Measurements from ENCODE around the gene CD300LD.

CD300LD gene

DNA sequence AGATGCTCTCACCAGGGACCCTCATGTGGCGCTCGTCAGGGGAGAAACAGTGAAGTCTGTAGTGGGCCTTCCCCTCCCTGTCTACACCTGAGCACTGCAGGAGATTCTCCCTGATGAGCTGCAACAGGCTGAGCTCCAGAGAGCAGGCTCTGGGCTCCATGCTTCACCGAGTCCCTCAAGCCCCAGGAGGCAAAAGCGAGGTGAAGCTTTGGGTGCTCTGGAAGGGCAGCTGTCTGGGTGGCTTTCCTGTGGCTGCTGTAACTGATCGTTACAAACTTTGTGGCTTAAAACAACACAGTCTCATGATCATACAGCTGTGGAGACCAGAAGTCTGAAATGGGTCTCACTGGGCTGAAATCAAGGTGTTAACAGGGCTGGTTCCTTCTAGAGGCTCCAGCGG is 12.1 kb upstream of the CD300LD start:
- Histone ChIP-seq H3K4me2 (ENCODE audit: low read length) (no peak overlapping the region), H3K79me2 (no peaks in the 10 kb centered on the region), H3K4me3 (ENCODE audit: low read depth, low read length) (no peak overlapping the region), H3K27me3 (ENCODE audit: control insufficient read depth, insufficient read depth, low read length) (no peaks in the 10 kb centered on the region), H3K9me3 (ENCODE audit: control insufficient read depth, low read length) (no peaks in the 10 kb centered on the region), H3K4me1 (no peaks in the 10 kb centered on the region), H3K9ac (no peak overlapping the region), H3K36me3 (ENCODE audit: control insufficient read depth, insufficient read depth, low read length) (no peaks in the 10 kb centered on the region), H2AFZ (no peak overlapping the region), H3K27ac (no peak overlapping the region)
- TF ChIP-seq, protein P1, sequence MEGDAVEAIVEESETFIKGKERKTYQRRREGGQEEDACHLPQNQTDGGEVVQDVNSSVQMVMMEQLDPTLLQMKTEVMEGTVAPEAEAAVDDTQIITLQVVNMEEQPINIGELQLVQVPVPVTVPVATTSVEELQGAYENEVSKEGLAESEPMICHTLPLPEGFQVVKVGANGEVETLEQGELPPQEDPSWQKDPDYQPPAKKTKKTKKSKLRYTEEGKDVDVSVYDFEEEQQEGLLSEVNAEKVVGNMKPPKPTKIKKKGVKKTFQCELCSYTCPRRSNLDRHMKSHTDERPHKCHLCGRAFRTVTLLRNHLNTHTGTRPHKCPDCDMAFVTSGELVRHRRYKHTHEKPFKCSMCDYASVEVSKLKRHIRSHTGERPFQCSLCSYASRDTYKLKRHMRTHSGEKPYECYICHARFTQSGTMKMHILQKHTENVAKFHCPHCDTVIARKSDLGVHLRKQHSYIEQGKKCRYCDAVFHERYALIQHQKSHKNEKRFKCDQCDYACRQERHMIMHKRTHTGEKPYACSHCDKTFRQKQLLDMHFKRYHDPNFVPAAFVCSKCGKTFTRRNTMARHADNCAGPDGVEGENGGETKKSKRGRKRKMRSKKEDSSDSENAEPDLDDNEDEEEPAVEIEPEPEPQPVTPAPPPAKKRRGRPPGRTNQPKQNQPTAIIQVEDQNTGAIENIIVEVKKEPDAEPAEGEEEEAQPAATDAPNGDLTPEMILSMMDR (IDR thresholded peaks at IDR 0.05), result no peak

DNA sequence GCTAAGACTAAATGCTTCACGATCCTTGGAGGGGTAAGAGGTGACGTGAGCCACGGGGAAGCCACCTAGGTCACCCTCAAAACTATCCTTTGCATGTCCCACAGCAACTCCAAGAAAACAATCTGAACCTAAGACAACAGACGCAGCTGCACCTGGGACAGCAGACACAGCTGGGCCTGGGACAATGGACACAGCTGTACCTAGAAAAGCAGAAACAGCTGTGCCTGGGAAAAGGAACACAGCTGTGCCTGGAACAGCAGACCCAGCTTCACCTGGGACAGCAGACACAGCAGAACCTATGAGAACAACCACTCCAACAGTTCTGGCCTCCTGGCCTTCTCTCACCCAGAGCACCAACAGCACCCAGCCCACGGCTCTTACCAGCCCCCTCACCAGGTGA is 11.7 kb upstream of the CD300LD start:
- H3K4me1 ChIP-seq, result no peaks in the 10 kb centered on the region
- H3K27ac ChIP-seq, result no peak overlapping the region
- H3K9ac ChIP-seq, result no peak overlapping the region
- no peak overlapping the region for H2AFZ ChIP-seq
- no peaks in the 10 kb centered on the region for H3K79me2 ChIP-seq
- H3K36me3 ChIP-seq (ENCODE audit: control insufficient read depth, insufficient read depth, low read length), result no peaks in the 10 kb centered on the region
- no peak overlapping the region for H3K4me2 ChIP-seq (ENCODE audit: low read length)
- TF ChIP-seq, protein P1 (IDR thresholded peaks at IDR 0.05), result no peak
- H3K27me3 ChIP-seq (ENCODE audit: control insufficient read depth, insufficient read depth, low read length), result no peaks in the 10 kb centered on the region
- no peaks in the 10 kb centered on the region for H3K9me3 ChIP-seq (ENCODE audit: control insufficient read depth, low read length)
- no peak overlapping the region for H3K4me3 ChIP-seq (ENCODE audit: low read depth, low read length)

DNA sequence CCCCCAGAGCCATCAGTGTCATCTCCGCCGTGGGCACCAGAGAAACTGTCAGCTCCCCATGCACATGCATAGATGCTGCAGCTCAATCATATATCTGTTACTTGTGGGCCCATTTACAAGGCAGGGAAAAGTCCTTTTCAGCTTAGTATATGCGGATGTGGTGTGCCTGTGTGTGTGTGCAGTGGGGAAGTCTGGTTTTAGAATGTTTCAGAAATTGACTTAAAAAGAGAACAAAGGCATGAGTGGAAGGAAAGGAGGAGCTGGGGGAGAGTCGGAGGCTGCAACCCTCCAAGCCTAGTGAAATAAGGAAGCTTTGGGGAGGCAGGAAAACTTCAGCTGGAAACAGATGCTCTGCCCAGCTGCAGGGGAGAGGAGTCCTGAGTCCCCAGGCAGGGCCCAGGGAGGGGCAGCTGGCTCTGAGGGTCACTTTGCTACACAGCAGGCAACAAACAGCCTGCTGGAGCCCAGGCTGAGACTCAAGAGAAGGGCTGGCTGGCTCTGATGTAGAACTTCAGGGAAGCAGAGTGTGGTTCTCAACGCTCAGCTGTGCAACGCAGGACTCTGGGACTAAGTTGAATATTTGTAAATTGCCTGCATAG is 11.1 kb upstream of the CD300LD start:
- no peak overlapping the region for H3K27ac ChIP-seq
- no peaks in the 10 kb centered on the region for H3K4me1 ChIP-seq
- H3K9ac ChIP-seq, result no peak overlapping the region

DNA sequence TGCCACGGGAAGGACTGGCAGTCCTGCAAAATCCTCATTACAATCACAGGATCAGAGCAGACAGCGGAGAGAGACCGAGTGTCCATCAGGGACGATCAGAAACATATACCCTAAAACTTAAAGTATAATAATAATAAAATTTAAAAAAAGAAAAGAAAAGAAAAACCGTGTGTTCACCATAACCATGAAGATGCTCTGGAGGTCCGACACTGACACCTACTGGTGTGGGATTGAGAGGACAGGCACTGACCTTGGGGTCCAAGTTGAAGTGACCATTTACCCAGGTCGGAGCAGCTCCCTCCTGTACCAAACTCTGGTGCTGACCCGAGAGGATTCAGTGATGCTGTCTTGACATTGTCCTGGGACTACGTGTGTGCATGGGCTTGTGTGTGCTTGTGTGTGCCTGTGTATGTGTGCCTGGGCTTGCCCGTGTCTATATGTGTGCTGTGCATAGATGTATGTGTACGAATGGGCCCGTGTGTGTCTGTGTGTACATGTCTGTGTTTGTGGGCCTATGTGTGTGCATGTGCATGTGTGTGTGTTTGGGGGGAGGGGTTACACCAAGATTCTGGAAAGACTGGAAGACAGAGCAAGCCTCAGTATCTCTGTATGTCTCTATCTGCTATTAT is 10.0 kb upstream of the CD300LD start:
- Histone ChIP-seq H3K9ac (no peak overlapping the region), H3K27ac (no peak overlapping the region), H3K4me1 (no peaks in the 10 kb centered on the region), H3K79me2 (no peaks in the 10 kb centered on the region), H3K4me2 (ENCODE audit: low read length) (no peak overlapping the region), H3K9me3 (ENCODE audit: control insufficient read depth, low read length) (no peaks in the 10 kb centered on the region), H3K36me3 (ENCODE audit: control insufficient read depth, insufficient read depth, low read length) (no peaks in the 10 kb centered on the region), H3K4me3 (ENCODE audit: low read depth, low read length) (no peak overlapping the region), H3K27me3 (ENCODE audit: control insufficient read depth, insufficient read depth, low read length) (no peaks in the 10 kb centered on the region), H2AFZ (no peak overlapping the region)
- TF ChIP-seq, protein P1 (IDR thresholded peaks at IDR 0.05), result peak; percentile 27

More for the DNA sequence above, 11.1 kb upstream of the CD300LD start:
- Histone ChIP-seq H3K79me2 (no peaks in the 10 kb centered on the region), H3K4me2 (ENCODE audit: low read length) (no peak overlapping the region), H2AFZ (no peak overlapping the region), H3K4me3 (ENCODE audit: low read depth, low read length) (no peak overlapping the region), H3K36me3 (ENCODE audit: control insufficient read depth, insufficient read depth, low read length) (no peaks in the 10 kb centered on the region), H3K9me3 (ENCODE audit: control insufficient read depth, low read length) (no peaks in the 10 kb centered on the region), H3K27me3 (ENCODE audit: control insufficient read depth, insufficient read depth, low read length) (no peaks in the 10 kb centered on the region)
- TF ChIP-seq, protein P1 (IDR thresholded peaks at IDR 0.05), result no peak

DNA sequence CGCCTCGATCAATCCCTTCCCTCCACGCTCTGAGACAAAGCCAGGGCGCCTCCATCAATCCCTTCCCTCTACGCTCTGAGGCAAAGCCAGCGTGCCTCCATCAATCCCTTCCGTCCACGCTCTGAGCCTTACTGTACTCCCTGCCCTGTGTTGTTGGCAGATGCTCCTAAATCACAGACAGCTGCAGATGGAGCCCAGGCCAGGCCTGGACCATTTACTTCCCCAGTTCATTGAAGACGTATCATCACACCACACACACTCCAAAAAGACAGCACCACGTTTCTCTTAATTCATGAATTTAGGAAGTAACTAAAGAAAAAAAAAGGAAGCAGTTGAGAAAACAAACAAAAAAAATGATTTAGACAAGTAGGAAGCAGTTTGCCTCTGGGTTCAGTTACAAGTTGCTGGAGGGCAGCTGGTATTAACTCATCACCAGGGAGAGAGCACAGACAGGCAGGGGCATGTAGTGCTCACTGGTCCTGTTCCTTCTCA is 7.4 kb upstream of the CD300LD start:
- no peak overlapping the region for H2AFZ ChIP-seq
- no peaks in the 10 kb centered on the region for H3K9me3 ChIP-seq (ENCODE audit: control insufficient read depth, low read length)
- no peak overlapping the region for H3K4me2 ChIP-seq (ENCODE audit: low read length)
- no peaks in the 10 kb centered on the region for H3K36me3 ChIP-seq (ENCODE audit: control insufficient read depth, insufficient read depth, low read length)
- no peak overlapping the region for H3K9ac ChIP-seq
- TF ChIP-seq, protein P1 (IDR thresholded peaks at IDR 0.05), result no peak
- no peaks in the 10 kb centered on the region for H3K79me2 ChIP-seq
- H3K4me1 ChIP-seq, result no peaks in the 10 kb centered on the region
- no peaks in the 10 kb centered on the region for H3K27me3 ChIP-seq (ENCODE audit: control insufficient read depth, insufficient read depth, low read length)
- no peak overlapping the region for H3K27ac ChIP-seq
- no peak overlapping the region for H3K4me3 ChIP-seq (ENCODE audit: low read depth, low read length)

Data from parathyroid adenoma (tissue), 2 donors.